GM18520 (cell line): ENCODE data around the gene ENPP6.
"Not testable (repeated sequence)": the region's sequence is repeated elsewhere in the genome, so short reads cannot be mapped to it uniquely, and the experiment has no call there.

ENCODE experiments used
- ATAC-seq: cut with Tn5 transposase; IDR thresholded peaks from one replicate; pipeline ENCODE4 v1.9.1; 2021; ENCODE audit not compliant: unreplicated experiment

The ENPP6 gene

DNA sequence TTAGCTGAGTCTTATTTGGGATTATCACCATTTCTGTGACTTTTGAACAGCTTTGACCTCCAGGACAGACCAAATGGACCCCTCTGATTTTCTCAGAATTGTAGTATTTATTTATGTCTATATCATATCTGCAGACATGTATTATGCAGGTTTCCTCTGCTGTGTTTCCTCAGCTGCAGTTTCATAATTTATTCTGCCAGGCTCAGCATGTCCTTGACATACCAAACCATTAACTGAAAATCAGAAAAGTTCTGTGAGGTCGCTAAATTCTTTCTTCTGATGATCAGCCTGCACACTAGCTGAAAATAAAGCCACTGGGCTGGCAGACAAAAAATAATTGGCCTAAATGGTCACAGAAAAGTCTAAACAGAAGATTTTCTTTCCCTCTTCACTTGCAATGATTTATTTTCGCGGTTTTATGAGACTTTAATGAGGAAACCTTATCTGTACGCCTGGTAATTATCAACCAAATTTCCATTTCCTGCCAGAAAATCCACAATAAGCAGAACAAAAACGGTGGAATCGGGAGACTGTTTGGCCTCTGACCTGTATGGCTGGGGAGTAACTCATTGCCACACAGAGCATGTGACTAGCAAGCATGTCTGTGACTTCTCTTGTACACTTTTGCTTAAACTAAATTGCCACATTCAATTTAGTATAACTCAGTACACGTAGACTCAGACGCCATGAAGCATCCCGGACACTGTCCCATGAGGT is 150.9 kb downstream of the ENPP6 start:
- ATAC-seq, result no peak

DNA sequence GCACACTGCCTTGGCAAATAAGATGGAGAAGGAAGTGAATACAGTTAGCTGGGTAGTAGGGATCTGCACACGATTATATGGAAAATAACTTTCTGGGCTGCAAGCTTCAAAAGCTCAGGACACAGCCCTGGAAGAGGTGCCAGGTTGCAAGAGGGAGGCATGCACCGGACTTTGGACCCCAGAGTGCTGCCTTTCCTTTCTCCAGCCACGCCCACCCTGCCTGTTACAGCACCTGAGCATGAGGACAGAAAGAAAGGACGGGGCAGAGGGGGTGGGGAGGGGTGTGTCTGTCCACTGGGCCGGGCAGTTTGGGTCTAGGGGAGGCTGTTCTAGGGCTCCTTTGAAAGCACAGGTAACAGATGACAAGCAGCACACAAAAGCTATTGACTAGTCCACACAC is 152.8 kb downstream of the ENPP6 start:
- ATAC-seq, result no peak

DNA sequence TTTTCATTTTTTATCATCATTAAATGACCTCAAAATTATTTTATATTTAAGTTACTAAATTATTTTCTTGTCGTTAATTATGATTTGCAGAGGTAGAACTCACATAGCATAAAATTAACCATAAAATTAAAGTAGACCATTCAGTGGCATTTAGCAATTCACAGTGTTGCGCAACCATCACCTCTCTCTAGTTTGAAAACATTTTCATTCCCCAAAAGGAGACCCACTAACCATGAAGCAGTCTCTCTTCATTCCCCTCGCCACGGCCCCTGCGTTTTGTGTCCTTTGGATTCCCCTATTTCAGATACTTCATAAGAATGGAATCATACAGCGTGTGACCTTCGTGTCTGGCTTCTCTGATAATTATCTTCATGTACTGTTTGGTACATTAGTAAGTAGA is 154.9 kb downstream of the ENPP6 start:
- no peak for ATAC-seq

DNA sequence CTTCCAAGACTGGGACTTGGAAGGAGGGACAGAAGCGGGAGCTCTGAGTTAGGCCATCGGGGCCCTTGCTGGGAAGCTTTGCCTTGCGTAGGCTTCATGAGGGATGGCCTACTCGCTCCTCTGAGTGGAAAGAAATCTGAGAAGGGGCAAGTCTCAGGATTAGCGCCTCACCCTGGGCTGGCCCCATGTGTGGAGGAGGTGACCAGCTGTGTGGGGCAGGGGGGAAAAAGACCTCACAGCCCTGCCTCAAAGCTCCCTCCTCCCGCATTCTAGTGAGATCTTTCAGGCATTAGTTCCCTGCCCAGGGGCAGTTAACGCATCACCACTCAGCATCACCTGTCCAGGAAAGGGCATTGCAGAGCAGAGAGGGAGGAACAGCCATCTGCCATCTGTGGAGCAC is 156.1 kb downstream of the ENPP6 start:
- no peak for ATAC-seq

DNA sequence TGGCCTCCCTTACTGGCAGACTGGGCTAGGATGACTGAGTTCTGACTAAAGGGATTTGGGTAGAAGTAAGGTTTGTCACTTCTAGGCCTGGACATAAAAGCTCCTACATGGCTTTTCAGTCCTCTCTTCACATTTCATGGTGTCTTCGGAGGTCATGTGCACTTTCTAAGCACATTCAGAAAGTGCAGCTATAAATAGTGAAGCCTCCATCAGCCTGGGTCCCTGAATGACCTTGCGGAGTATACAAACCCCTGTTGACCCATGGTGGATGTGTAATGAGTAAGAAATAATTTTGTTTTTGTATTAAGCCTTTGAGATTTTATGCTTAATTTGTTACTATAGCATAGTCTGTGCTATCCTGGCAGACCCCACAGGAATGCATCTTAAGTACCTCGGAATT is 158.6 kb downstream of the ENPP6 start:
- ATAC-seq, result no peak

DNA sequence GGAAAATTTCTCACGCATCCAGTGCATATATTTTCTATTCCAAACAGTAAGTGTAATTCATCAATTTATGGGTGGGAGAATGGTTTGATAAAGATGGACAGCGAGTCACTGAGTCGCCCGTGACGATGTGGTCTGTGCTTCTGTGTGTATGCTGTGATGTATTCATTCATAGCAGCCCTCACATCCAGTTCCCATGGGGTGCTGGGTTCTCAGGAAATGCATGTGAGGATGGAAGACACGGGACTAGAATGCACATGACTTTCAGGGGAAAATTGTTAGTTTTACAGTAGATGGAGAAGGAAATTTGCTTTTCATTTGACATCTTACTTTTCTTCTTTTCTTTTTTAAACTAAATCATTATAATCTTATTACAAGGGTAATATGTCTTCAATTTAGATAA is 159.6 kb downstream of the ENPP6 start:
- ATAC-seq, result no peak

DNA sequence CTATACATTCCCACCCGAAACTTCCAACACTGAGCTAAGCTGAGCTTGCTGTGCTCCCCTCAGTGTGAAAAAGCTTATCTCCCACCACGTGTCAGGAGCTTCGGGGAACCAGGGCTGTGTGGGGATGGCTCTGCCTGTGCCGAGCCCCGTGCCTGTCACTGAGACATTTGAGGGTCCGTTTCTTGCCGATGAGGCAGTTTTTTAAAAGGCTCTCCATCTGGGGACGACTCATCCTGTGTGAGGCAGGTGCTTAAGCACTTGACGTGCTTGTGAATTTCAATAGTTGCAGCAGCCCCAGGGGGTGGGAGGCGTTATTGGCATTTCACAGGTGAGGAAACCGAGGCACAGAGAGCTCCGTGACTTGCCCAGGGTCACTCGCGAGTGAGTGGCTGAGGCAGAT is 160.8 kb downstream of the ENPP6 start:
- ATAC-seq, result no peak

DNA sequence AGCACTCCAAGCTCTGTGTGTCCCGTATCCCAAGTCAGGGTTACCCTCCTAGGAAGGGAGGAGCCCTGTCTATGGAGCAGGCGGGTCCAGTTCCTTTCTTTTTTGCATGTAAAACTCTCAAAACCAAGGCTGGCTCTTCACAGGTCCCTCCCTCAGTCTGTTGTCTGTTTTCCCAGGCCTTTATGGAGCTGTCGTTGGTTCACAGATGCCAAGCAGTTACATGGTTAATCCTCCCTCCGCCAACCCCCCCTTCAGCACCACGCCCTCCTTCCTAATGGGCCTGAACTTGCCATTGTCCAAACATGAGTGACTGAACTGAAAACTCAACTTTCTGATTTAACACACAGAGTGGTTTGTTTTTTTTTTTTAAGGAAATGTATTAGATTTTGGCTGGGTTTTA is 164.2 kb downstream of the ENPP6 start:
- ATAC-seq, result no peak

DNA sequence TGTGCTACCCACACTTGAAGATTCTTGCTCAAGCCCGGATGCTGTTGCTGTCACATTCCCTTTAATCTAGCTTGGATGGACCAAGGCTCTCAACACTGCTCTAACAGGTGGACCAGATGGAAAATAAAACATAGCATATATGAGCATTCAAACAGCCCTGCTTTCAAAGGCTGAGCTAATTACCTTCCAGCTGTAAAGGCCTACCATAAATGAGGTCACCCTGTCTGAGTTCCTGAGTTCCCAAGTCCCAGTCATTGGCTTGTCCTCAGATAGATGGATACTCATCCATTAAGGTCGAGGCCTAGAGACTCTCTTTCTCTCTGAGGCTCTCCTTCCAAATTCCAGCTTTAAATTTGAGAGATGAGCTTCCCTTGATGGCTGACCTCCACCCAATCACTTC is 165.1 kb downstream of the ENPP6 start:
- ATAC-seq, result no peak

DNA sequence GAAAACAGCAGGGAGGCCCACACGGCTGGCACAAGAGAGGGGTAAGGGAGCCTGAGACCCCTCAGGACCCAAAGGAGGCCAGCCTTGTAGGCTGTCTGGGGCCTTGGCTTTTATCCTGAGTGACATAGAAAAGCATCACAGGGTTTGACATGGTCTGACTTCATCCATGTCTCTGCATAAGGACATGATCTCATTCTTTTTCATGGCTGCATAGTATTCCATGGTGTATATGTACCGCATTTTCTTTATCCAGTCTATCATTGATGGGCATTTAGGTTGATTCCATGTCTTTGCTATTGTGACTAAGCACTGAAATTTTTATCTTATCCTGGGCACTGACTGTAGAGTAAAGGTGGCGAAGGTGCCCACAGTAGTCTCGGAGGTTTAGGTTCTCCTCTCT is 166.4 kb downstream of the ENPP6 start:
- ATAC-seq, result not testable (repeated sequence)

DNA sequence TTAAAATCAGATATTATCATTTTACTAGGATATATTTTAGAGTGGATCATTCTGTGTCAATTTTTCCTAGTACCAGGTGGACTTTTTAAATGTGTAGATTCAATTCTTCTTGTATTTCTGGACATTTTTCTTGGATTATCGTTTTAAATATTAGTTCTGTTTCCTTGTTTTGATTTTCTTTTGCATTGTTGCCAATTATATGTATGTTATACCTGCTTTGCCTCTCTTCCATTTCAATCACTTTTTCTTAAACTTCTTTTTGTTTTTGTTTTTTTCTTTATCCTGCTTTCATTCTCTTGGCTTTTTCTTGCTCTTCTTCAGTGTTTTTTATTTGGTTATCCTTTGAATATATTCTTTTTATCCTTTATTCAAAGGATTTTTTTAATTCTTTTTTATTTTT is 171.5 kb downstream of the ENPP6 start:
- ATAC-seq, result no peak

DNA sequence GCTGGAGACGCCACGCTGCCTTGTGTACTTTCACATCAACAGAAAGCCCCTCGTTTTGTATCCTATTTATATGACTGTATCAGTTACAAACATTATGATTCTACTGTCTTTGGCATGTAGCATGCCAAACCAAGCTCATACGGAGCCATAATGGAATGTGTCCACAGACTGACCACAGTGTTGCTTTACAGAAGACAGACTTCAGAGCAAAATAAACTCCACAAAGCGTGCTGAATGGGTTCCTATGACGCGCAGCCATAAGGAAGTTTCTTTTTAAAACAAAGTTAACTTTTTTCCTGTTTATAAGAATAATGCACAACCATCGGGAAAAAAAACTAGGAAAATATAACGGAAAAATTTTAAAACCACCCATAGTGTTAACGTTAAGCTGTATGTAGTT is 176.5 kb downstream of the ENPP6 start:
- ATAC-seq, result no peak

DNA sequence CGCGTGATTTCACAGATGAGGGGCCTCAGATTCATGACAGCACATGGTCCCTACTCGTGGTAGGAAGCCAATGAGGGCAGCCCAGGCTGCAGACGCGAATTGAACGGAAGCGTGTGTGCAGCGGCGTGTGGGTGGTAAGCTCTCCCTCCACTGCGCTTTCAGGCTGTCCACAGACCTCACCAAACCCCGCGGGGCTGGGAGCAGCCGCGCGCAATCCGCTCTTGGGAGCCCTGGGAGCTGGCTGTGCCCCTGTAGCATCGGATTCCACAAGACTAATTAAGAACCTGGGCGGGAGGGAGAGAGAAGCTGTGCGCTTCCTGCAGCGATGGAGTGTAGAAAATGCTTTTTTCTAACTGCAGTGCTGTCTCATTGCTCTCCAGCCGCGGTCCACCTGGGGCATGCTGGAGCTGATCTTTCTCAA is 177.7 kb downstream of the ENPP6 start:
- no peak for ATAC-seq
